Measurements from ENCODE around the gene DOCK10.

Gene DOCK10

GRCh38 chr2:224976629-224977525, 65.4 kb downstream of the DOCK10 start:
- no peak for DNase-seq (ENCODE audit: low spot score)

GRCh38 chr2:224975761-224976160, 66.5 kb downstream of the DOCK10 start:
- DNase-seq (ENCODE audit: low spot score), result no peak

GRCh38 chr2:224973112-224974016, 68.9 kb downstream of the DOCK10 start:
- no peak for DNase-seq (ENCODE audit: low spot score)

DNA sequence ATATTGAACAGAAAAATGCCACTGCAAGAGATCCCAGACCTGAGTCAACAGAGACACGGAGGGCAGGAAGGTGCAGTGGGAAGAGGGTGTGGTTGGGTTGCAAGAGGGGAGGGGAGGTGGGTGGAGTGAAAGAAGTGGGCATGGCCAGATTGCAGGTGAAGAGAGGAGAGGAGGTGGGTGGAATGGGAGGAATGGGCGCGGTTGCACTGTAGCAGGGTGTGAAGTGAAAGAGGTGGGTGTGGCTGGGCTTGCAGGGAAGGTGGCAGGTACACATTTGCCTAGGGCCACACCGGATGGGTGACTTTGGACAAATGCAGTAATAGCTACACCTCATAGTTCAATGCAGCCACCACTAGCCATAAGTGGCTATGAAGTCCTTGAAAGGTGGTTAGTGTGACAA, 71.1 kb downstream of the DOCK10 start:
- DNase-seq (ENCODE audit: low spot score), result no peak

- no peak for DNase-seq (ENCODE audit: low spot score)
Measured at GRCh38 chr2:224970311-224970710, 72.0 kb downstream of the DOCK10 start.

DNA sequence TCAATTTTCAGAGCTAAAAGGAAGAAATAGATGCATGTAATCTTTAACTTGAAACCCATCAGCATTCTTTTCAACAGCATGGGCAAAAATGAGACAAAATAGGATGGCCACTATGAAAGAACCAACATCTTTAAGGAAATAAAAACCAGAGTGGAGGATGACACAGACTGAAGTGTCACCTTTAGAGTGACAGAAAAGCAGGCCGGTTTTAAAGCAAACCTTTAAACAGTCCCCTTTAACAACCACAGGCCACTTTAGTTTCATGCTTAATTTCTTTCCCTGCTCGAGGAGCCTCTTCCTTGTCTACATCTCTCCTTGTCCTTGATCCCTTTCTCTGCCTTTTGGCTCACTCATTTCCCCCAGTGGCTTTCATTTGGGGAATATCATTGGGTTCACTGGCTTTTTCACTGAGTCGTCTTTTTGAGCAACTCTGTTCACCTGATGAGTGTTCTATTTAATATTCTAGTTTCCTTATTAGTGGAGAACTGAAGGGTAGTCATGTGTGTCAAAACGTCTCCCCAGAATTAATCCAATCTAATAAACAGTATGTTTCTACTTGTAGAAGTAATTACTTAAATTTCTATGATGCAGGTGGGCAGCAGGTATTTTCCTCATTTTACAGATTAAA, 72.5 kb downstream of the DOCK10 start:
- no peak for DNase-seq (ENCODE audit: low spot score)

- DNase-seq (ENCODE audit: low spot score), result no peak
Measured at GRCh38 chr2:224969095-224969494, 73.2 kb downstream of the DOCK10 start.

- DNase-seq (ENCODE audit: low spot score), result no peak
Measured at GRCh38 chr2:224968051-224968450, 74.2 kb downstream of the DOCK10 start.

GRCh38 chr2:224966613-224967012, 75.7 kb downstream of the DOCK10 start:
- no peak for DNase-seq (ENCODE audit: low spot score)

GRCh38 chr2:224959556-224959955, 82.7 kb downstream of the DOCK10 start:
- no peak for DNase-seq (ENCODE audit: low spot score)

- no peak for DNase-seq (ENCODE audit: low spot score)
Measured at GRCh38 chr2:224958873-224959272, 83.4 kb downstream of the DOCK10 start.

- DNase-seq (ENCODE audit: low spot score), result no peak
Measured at GRCh38 chr2:224958462-224958857, 83.8 kb downstream of the DOCK10 start.

DNA sequence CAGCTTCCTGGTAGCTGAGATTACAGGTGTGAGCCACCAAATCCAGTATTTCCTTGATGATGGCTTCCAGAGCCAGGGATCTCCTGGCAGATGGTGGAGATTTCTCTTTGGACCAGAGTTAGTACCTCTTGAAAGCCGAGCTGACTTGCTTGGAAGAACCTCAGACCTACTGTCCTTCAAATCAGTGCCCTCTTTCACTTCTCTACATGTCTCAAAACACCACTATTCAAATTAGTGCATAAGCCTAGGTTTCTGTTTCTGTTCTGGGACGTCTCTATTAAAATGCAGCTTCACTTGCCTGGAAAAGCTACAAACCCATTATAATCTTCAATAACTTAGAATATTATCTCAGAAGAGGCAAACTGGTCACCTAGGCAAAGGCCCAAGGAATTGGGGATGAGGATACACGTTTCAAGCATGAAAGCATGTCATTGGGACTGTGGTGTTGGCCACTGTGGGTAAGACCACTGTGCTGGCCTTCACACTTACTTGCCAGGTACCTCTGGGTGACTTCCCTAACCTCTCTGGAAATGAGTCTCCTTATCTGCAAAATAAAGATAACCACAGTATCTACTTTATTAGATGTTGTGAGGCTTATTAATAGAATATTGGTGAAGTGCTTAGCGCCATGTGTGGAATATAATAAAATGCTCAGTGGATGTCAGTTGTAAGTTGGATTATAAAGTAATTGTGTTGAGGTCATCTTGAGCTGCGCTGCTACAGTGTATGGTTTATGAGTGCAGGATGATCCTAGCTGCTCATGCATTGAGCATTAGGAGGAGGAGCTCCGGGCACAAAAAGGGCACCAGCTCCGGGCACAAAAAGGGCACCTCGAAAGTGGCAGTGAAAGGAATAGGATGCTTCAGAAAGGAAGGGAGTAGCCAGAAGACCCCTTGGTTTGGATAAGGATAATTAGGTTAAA, 84.5 kb downstream of the DOCK10 start:
- no peak for DNase-seq (ENCODE audit: low spot score)

DNA sequence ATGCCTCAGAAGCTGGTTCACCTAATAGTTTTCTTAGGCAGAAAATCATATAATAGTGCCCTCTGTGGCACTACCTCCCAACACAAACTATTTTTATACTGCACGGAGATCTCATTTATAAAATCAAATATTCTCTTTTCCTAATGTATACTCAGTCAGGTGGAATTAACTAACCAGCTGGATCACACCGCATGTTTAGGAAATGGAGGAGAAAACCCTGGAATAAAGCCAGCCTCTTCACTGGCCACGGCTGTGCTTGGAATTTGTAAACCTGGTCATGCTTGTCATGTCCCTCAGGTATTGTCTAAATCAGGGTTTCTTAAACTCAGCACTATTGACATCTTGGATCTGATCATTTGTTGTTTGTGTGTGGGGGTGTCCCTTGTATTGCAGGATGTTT, 85.6 kb downstream of the DOCK10 start:
- DNase-seq (ENCODE audit: low spot score), result no peak

GRCh38 chr2:224954980-224955379, 87.3 kb downstream of the DOCK10 start:
- no peak for DNase-seq (ENCODE audit: low spot score)

- no peak for DNase-seq (ENCODE audit: low spot score)
Measured at GRCh38 chr2:224952936-224953657, 89.2 kb downstream of the DOCK10 start.

DNA sequence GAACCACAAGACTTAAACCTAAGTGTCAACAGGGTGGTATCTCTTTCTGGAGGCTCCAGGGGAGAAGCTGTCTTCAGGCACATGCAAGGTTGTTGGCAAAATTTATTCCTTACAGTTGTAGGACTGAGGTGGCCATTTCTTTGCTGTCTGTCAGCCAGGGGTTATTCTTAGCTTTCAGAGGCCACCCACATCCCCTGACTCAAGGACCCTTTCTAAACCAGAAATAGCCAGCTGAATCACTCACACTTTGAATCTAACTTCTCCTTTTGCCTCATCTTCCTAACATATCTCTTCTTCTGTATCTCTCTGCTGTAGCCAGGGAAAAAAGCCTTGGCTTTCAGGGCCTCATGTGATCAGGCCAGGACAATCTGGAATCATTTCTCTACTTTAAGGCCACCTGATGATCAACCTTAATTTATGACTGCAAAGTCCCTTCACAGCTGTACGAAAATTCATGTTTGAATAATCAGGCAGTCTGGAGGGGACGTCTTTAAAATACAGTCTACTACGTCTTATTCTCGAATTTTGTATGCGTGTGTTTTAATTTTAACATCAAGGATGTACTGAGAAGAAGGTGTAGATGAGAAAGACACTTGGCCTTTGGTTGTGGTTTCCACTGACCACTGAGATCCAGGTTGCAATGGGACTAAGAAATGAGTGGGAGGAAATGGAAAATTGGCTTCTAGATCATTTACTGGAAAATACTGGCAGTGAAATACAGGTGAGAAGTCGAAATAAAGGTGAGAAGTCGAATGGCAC, 90.4 kb downstream of the DOCK10 start:
- DNase-seq (ENCODE audit: low spot score), result no peak

- DNase-seq (ENCODE audit: low spot score), result no peak
Measured at GRCh38 chr2:224948859-224949258, 93.4 kb downstream of the DOCK10 start.

DNA sequence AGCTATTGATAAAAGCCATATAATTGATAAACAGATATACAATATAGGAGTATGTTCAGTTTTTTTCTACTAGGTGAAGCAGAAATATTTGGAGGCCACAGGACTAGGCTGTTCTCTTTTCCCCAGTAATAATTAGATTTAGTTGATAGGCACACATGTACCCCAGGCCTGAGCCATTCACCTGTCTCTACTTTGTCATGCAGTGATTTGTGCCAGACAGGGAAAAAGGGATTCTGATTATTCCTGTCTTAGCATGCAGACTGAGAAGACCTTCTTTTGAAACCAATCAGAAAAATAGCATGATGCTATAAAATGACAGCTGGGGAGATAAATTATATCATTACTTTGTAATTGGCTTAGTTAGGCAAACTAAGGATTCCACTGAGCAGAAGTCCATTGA, 94.3 kb downstream of the DOCK10 start:
- no peak for DNase-seq (ENCODE audit: low spot score)

DNA sequence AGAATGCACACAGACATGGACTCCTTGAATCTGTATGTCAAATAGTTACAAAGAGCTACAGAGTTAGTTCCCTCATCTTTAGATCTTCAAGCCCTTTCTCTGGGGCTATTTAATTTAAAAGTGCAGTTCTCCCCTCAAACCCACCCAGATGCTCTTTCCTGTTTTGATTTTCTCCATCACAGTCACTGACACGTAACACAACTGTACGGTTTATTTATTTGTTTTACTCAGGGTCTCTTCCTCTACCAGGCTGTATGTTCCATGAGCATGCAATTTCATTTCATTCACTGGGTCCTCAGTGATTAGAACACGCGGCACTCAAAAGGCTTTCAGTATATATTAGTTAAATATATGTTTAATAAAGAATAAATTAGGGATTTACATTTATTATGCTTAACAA, 94.7 kb downstream of the DOCK10 start:
- no peak for DNase-seq (ENCODE audit: low spot score)
